ENCODE measurements around the gene RAB5IF. TPM values are rescaled to one million over a fixed set of nuclear protein-coding genes. Genes with fewer than 3 reads are reported as not detected.
A peak's percentile ranks its signal among the peaks of the same experiment; 100 is the strongest.

RAB5IF gene
- total and polyA plus RNA-seq, 2 of the 4 experiments (the other 2 are of a cell fraction): 74.0 to 93.1 TPM

- no peaks in the 10 kb centered on the region for H3K79me1 ChIP-seq (ENCODE audit: low read depth in 1 of 2, low read length in 2 of 2)
- no peak overlapping the region for H3K23ac ChIP-seq (ENCODE audit: low read depth, low read length)
- no peak overlapping the region for H3K18ac ChIP-seq (ENCODE audit: low read depth, low read length)
- no peaks in the 10 kb centered on the region for H3K27me3 ChIP-seq (ENCODE audit: control insufficient read depth, insufficient read depth, low read length)
- H4K91ac ChIP-seq (ENCODE audit: insufficient read depth, low read depth, low read length): no peak overlapping the region
- H4K5ac ChIP-seq (ENCODE audit: low read depth, low read length): no peak overlapping the region
- H2AK5ac ChIP-seq (ENCODE audit: low read depth, low read length): no peak overlapping the region
- no TSS peak for BruUV-seq (replicated peaks)
- H4K8ac ChIP-seq (ENCODE audit: low read depth in 2 of 2, low read length in 2 of 2): no peak overlapping the region
- H3K4ac ChIP-seq (ENCODE audit: low read depth, low read length): no peak overlapping the region
- H3K56ac ChIP-seq (ENCODE audit: extremely low read depth, insufficient read depth, low read length): no peak overlapping the region
- no peak overlapping the region for H2BK15ac ChIP-seq (ENCODE audit: low read depth, low read length)
- no peak overlapping the region for H3K9ac ChIP-seq (ENCODE audit: low read depth, low read length)
- intact Hi-C loops (cut with micrococcal nuclease): no loop called here
- no peaks in the 10 kb centered on the region for H4K20me1 ChIP-seq (ENCODE audit: insufficient read depth, low read length)
- peak overlapping the region; percentile 60 for H2AFZ ChIP-seq (replicated peaks; ENCODE audit: low read length, poor library complexity)
- H3K9me3 ChIP-seq (ENCODE audit: control insufficient read depth, insufficient read depth, low read length): no peaks in the 10 kb centered on the region
- H2BK20ac ChIP-seq (ENCODE audit: low read depth, low read length): no peak overlapping the region
- H3K4me3 ChIP-seq (ENCODE audit: insufficient read depth, low read depth, low read length): no peak overlapping the region
- no peak overlapping the region for H3K27ac ChIP-seq (ENCODE audit: insufficient read depth, low read length)
- no peak for DNase-seq
- H3K14ac ChIP-seq (replicated peaks; ENCODE audit: low read depth, low read length): no peak overlapping the region
- CTCF ChIA-PET: interaction anchor here (0.5 to 1.4 kb wide), 3 partner anchors 36 to 131 kb away, joined by 3 to 7 read pairs (median 3); no protein-coding TSS in a partner anchor
- TF ChIP-seq, protein P1, sequence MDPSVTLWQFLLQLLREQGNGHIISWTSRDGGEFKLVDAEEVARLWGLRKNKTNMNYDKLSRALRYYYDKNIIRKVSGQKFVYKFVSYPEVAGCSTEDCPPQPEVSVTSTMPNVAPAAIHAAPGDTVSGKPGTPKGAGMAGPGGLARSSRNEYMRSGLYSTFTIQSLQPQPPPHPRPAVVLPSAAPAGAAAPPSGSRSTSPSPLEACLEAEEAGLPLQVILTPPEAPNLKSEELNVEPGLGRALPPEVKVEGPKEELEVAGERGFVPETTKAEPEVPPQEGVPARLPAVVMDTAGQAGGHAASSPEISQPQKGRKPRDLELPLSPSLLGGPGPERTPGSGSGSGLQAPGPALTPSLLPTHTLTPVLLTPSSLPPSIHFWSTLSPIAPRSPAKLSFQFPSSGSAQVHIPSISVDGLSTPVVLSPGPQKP (IDR thresholded peaks at IDR 0.05; ENCODE audit: borderline replicate concordance, low read depth, low read length): no peak
- TF ChIP-seq SMC3 (IDR thresholded peaks at IDR 0.05; ENCODE audit: low read depth, low read length) (no peak), POLR2A (IDR thresholded peaks at IDR 0.05; ENCODE audit: low read depth, low read length) (no peak), MAFK (IDR thresholded peaks at IDR 0.05; ENCODE audit: low read depth, low read length) (no peak), RCOR1 (IDR thresholded peaks at IDR 0.05; ENCODE audit: insufficient replicate concordance, low read length) (no peak), MXI1 (IDR thresholded peaks at IDR 0.05; ENCODE audit: borderline replicate concordance, low read depth, low read length) (no peak), RFX5 (IDR thresholded peaks at IDR 0.05; ENCODE audit: low read depth, low read length) (no peak), NFE2L2 (IDR thresholded peaks at IDR 0.05; ENCODE audit: low read depth, low read length) (no peak), FOS (IDR thresholded peaks at IDR 0.05; ENCODE audit: low read depth, low read length) (no peak), BHLHE40 (IDR thresholded peaks at IDR 0.05; ENCODE audit: low read depth, low read length) (no peak), RAD21 (IDR thresholded peaks at IDR 0.05; ENCODE audit: low read length) (no peak), CEBPB (IDR thresholded peaks at IDR 0.05; ENCODE audit: low read depth, low read length) (no peak), CHD1 (IDR thresholded peaks at IDR 0.05; ENCODE audit: low read depth, low read length) (no peak)
- TF ChIP-seq, protein P2, sequence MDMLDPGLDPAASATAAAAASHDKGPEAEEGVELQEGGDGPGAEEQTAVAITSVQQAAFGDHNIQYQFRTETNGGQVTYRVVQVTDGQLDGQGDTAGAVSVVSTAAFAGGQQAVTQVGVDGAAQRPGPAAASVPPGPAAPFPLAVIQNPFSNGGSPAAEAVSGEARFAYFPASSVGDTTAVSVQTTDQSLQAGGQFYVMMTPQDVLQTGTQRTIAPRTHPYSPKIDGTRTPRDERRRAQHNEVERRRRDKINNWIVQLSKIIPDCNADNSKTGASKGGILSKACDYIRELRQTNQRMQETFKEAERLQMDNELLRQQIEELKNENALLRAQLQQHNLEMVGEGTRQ (IDR thresholded peaks at IDR 0.05; ENCODE audit: low read depth, low read length): no peak
- WGBS, 2 experiments (ENCODE audit: extremely low coverage in 2 of 2, insufficient read length in 1 of 2): 24% methylated on average over 2 of the region's 14 CpGs; no CpG with 5 or more reads in 1 of the 2 experiments
- H3K4me1 ChIP-seq (ENCODE audit: control insufficient read depth, insufficient read depth, low read length): no peaks in the 10 kb centered on the region; the same call in 1 of the 2 replicates
- peak; percentile 63 for ATAC-seq (ENCODE audit: low read depth)
- no peak overlapping the region for H2BK5ac ChIP-seq (ENCODE audit: low read depth, low read length, poor library complexity, severe bottlenecking)
- H3K9me1 ChIP-seq (ENCODE audit: insufficient read depth, low read length): no peaks in the 10 kb centered on the region
- no peak overlapping the region for H3K4me2 ChIP-seq (ENCODE audit: low read depth, low read length)
- no peak overlapping the region for H2BK120ac ChIP-seq (ENCODE audit: low read depth, low read length)
- no peaks in the 10 kb centered on the region for H3K36me3 ChIP-seq (ENCODE audit: control insufficient read depth, insufficient read depth, low read length)
- in situ Hi-C loops (cut with MboI; ENCODE audit: low sequenced_read_pairs): no loop called here
- no peak overlapping the region for H2AK9ac ChIP-seq (replicated peaks; ENCODE audit: low read depth, low read length, poor library complexity)
- dilution Hi-C loops (cut with HindIII; ENCODE audit: low sequenced_read_pairs, unreplicated experiment): no loop called here
- POLR2A ChIA-PET (ENCODE audit: unreplicated experiment): no interaction called here
Measured at GRCh38 chr20:36624068-36624943, 18.7 kb downstream of the RAB5IF start.
